Non-pigmented ciliary epithelial cell (primary cell): Measurements from ENCODE around the gene AKR1C4.
"Not testable (repeated sequence)": the region's sequence is repeated elsewhere in the genome, so short reads cannot be mapped to it uniquely, and the experiment has no call there.

ENCODE experiments used
- DNase-seq: peaks from one replicate; pipeline ENCODE4 v3.0.0-alpha.2; 2010; ENCODE audit warnings: low read depth

AKR1C4 gene

DNA sequence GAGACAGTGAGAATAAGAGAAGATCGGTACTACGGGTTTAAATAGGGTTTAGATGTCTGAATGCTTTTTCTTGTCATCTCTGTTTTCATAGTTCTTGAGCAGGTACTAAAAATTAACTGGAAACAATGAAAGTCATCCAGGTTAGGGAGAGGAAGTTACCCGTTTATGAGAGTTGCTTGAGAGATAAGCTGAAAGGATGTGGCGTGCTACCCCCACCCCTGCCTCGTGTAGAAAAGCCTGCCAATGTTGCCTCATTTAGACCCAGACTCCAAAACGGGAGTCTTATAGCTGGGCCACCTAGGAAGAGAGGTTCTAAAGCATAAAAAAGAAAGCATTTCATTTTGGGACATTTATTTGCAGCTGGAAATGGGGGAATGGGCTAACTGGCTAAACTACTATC is 10.2 kb downstream of the AKR1C4 start:
- DNase-seq, result no peak

DNA sequence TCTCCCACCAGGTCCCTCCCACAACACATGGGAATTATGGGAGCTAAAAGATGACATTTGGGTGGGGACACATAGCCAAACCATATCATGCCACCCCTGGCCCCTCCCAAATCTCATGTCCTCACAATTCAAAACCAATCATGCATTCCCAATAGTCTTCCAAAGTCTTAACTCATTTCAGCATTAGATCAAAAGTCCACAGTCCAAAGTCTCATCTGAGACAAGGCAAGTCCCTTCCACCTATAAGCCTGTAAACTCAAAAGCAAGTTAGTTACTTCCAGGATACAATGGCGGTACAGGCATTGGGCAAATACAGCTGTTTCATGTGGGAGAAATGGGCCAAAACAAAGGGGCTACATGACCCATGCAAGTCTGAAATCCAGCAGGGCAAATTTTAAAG is 13.1 kb downstream of the AKR1C4 start:
- DNase-seq, result not testable (repeated sequence)

DNA sequence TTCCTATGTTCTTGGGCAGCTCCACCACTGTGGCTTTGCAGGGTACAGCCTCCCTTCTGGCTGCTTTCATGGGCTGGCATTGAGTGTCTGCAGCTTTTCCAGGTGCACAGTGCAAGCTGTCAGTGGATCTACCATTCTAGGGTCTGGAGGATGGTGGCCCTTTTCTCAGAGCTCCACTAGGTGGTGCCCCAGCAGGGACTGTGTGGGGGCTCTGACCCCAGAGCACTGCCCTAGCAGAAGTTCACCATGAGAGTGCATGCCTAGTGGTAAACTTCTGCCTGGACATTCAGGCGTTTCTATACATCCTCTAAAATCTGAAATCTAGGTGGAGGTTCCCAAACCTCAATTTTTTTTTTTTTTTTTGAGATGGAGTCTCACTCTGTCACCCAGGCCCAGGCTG is 13.6 kb downstream of the AKR1C4 start:
- DNase-seq, result not testable (repeated sequence)

DNA sequence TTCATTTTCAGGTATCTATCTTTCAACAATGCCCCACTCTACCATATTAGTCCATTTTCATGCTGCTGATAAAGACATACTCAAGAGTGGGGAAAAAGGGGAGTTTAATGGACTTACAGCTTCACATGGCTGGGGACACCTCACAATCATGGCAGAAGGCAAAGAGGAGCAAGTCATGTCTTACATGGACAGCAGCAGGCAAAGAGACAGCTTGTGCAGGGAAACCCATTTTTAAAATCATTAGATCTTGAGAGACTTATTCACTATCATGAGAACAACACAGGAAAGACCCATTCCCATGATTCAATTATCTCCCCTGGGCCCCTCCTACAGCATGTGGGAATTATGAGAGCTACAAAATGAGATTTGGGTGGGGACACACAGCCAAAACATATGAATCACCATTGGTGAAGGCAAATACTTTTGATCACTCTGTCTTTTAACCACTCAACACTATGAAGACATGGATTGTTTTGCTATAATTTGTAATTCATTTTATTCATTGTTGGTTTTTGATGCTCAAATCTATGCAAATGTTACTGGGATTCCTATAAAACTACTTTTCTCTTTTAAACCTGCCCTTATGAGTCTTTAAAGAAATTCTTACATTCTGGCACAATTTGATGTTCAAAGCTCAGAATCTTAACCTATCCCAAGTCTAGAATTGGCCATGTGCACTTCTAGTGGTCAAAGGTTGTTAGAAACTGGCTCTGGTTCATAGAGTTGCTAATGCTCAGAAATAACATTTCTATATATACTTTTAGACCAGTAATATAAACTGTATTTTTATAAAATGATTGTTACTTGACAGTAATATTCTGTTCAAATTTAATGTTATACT is 15.3 kb downstream of the AKR1C4 start:
- no peak for DNase-seq

DNA sequence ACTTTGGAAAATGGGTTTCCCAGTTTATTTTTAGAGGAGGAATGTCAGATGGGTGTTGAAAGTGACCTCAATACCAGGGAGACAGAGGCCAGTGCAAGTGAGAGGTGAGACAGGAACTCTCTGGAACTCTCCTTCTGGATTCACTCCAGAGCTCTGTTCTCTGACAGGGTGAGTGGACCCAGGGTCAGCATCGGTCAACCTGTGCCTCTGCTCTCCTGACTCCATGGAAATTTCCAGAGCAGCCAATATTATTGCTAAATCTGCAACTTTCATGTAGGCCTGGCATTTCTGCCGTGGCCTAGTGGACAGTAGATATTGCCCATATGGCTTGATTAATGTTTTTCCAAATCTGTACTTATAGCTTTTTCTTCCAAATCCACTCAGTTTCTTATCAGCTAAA is 20.2 kb downstream of the AKR1C4 start:
- DNase-seq, result no peak

DNA sequence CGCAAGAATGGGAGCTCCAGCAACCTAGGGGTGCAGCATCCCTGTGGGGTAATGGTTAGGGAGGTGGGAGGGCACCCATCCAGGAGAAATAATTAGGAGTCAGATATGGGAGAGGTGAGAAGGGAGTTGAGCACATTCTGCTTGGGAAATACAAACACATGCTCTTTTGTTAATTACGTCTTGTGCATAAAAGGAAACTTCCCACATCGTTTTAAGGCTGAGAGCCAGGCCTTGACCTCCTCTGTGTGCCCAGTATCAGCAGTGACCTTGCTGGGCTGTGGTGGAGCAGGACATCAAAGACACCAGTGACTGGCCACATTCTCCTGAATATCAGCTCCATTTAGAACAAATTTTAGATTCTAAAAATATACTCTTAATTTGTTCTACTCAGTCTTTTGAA is 22.6 kb downstream of the AKR1C4 start:
- DNase-seq, result no peak

DNA sequence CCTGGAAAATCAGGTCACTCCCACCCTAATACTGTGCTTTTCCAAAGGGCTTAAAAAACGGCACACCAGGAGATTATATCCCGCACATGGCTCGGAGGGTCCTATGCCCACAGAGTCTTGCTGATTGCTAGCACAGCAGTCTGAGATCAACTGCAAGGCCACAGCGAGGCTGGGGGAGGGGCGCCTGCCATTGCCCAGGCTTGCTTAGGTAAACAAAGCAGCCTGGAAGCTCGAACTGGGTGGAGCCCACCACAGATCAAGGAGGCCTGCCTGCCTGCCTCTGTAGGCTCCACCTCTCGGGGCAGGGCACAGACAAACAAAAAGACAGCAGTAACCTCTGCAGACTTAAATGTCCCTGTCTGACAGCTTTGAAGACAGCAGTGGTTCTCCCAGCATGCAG is 26.3 kb downstream of the AKR1C4 start:
- not testable (repeated sequence) for DNase-seq

DNA sequence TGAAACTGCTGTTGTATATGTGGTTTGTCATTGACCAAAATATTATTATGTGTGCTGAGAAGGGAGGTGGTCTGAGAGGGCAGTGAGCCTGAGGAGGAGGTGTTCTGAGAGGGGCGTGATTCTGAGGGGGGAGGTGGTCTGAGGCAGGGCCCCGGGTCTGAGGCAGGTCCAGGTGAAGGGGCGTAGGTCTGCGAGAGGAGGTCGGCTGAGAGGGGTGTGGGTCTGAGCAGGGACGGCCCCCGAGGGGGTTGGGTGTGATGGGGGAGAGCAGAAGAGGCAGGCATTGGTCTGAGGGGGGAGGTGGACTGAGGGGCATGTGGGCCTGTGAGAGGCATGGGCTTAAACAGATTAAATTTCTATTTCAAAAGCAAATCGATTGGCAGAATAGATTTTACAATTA is 32.4 kb downstream of the AKR1C4 start:
- no peak for DNase-seq

DNA sequence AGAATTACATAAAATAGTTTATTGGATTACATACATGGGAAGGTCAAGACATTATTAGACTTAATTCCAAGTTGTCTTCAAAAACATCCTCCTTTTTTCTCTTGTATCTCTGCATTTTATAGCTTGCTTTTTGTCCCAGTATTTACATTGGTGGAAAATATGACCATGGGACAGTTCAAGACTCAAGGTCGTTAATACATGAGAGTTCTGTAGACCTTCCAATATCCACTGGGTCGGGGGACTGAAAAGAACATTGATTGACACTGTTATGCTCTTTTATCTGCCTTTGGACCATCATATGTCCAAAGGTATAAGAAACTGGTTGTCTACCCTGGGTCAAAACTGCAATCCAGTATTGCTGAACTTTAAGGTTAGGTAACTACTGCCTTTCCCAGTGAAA is 36.7 kb downstream of the AKR1C4 start:
- no peak for DNase-seq

DNA sequence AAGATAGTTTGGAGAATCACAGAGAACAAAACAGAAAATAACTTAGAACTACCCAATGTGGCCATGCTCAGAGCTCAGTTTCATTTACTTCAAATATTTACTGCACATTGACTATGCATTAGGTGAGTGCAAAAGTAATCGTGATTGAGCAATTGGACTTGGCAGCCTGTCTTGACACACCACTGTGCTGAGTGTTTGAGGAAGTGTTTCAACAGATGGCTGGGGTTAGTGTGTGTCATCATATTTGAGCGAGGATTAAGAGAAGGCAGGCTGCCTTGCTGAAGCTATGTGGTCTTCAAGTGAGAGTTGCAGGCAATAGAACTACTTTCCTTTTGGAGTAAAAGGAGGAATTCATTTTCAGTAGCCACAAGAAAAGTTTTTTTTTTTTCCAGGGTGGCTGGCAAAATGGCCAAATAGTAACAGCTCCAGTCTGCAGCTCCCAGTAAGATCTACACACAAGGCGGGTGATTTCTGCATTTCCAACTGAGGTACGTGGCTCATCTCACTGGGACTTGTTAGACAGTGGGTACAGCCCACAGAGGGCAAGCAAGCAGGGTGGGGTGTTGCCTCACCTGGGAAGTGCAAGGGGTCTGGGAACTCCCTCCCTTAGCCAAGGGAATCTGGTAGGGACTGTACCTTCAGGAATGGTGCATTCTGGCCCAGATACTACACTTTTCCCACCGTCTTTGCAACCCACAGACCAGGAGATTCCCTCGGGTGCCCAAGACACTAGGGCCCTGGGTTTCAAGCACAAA is 37.6 kb downstream of the AKR1C4 start:
- DNase-seq, result peak; percentile 19

DNA sequence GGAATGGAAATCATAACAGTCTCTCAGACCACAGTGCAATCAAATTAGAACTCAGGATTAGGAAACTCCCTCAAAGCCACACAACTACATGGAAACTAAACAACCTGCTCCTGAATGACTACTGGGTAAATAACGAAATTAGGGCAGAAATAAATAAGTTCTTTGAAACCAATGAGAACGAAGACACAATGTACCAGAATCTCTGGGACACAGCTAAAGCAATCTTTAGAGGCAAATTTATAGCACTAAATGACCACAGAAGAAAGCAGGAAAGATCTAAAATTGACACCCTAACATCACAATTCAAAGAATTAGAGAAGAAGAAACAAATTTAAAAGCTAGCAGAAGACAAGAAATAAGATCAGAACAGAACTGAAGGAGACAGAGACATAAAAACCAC is 40.9 kb downstream of the AKR1C4 start:
- DNase-seq, result not testable (repeated sequence)

DNA sequence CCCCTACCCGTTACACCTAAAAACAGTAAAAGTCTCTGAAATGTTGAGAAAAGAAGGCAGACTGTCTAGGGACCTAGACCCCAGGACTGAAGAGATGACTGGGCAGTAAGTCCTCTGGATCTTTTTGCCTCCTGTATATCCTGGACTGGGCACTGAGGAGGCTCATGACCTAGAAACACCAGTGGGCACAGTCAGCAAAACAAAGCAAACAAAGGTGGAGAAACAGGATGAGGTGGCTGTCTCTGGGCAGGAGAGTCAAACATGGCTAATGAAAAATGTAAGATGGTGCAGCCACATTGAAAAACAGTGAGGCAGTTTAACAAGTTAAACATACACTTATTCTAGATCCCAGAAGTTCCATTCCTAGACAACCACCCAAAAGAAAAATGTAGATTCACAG is 45.9 kb downstream of the AKR1C4 start:
- DNase-seq, result no peak

DNA sequence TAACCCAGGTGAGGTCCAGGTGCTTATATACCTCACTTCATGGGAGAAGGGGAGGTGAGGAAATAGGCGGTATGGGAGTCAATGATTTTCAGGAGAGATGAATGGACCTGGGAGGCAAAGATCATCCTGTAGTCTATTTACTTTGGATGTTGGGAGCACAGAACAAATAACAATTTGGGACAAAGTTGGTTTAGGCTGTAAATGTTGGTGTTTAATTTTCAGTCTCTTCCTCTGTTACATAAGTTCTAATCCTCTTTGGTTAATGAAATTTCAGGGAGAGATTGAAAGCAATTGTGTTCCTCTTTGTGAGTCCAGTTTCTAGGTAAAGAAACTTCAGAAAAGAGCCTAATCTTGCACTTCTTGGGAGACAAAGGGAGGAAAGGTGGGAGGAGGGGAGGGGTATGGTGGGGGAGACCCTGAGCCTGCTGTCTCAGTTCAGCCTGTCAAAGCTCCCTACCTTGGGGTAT is 46.9 kb downstream of the AKR1C4 start:
- no peak for DNase-seq

DNA sequence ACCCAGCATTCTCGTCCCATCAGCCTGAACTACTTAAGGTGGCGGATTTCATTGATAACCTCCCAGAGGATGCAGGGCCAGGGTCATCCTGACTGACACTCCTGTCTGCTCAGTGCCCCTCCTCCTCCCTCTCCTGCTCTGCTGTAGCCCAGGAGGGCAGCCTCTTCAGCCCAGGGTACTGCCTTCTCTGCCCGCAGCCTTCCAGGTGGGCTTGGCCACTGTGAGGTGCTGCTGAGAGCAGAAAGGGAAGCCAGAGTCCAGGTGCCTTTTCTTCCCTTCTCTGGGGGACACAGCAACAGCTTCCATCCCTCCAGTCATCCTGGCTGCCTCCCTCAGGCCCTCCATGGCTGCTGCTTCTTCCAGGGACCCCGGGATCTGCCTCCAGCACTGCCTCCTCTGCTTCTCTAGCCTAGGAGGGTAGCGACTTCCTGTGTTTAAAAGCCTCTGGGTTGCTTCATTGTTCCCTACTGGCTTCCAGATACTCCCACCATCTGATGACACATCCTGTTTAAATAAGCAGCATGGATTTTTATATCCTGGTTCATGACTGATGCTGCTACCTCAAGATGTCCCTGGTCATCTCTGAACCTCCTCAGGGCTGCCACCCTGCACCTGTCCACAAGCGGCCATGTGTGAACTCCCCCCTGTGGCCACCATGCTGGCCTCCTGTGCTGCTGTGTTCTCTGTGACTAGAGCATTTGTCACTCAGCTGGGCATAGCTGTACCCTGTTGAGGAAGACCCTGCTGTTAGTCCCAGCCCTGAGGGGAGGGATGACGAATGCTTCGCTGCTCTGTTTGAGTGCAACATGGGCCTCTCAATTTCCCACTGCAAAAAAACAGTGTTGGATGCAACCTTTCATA is 55.8 kb downstream of the AKR1C4 start:
- no peak for DNase-seq

DNA sequence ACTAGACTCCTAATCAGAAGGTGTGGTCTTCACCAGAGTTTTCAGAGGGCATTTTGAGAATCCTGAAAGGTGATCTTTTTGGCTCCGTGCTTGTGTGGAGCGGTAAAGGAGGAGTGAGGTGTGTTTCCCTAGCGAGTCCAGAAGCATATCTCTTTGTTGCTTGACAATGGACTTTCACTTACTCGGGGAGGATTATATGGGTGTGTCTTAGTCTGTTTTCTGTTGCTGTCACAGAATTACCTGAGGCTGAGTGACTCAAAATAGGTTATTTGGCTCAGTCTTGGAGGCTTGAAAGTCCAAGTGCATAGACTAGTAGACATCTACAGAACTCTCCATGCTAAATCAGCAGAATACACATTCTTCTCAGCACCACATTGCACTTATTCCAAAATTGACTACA is 57.9 kb downstream of the AKR1C4 start:
- DNase-seq, result no peak

DNA sequence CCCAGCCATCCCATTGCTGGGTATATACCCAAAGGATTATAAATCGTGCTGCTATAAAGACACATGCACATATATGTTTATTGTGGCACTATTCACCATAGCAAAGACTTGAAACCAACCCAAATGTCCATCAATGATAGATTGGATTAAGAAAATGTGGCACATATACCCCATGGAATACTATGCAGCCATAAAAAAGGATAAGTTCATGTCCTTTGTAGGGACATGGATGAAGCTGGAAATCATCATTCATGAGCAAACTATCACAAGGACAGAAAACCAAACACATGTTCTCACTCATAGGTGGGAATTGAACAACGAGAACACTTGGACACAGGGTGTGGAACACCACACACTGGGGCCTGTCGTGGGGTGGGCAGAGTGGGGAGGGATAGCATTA is 61.1 kb downstream of the AKR1C4 start:
- DNase-seq, result not testable (repeated sequence)

DNA sequence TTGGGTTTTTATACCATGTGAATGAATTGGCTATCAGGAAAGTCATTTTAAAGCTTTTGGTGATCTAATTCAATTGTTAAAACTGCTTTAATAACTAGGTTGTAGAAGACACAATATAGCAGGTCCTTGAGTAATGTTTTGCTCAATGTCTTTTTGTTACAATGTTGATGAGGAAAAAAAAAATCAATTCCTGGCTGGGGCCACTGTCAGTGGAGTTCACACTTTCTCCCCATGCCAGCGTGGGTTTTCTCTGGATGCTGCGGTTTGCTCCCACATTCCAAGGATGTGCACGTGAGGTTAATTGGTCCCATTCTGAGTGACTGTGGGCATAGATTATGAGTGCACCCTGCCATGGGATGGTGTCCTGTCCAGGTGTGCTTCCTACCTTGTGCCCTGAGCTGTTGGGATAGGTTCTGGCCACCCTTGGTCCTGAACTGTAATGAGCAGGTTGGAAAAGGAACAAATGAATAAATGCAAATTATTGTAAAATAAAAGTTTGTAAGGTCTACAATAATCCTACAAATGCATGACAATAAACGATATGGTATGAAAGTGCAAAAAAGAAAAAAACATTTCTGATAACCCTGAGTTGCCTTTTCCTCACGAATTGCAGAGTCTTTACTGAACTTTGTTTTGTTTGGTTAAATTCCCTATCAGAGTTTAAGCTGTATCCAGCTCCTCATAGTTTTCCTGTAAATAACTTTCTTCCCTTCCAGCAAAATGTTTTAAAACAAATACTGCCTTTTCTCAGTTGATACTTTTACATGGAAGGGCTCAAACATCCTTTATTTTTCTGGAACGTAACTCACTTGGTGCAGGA is 62.7 kb downstream of the AKR1C4 start:
- DNase-seq, result no peak

DNA sequence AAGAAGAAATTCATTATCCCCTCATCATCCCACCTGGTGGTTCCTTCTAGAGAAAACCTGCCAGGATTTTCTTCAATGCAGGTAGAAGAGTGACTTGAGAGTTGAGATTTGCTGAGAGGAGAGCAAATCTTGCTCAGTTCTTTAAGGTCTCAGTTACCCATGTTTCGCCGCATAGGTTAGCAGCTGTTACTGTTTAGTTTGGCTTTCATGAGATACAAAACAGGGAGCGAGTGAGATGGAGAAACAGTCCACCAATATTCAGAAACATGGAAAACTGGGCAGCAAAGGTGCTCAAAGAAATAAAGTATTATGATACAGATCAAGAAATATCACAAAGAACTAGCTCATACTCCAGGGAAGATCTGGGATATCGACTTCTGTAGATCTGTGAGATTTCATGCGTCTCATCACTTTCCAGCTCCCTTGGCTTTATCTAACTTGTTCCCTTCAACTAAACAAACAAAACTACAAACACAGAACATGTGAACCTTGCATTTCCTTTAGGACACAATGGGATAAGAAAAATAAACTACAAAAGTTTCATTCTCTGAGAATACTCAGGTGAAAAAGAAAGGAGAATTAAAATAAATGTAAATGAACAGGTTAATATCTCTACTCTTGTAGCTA is 63.4 kb downstream of the AKR1C4 start:
- no peak for DNase-seq

DNA sequence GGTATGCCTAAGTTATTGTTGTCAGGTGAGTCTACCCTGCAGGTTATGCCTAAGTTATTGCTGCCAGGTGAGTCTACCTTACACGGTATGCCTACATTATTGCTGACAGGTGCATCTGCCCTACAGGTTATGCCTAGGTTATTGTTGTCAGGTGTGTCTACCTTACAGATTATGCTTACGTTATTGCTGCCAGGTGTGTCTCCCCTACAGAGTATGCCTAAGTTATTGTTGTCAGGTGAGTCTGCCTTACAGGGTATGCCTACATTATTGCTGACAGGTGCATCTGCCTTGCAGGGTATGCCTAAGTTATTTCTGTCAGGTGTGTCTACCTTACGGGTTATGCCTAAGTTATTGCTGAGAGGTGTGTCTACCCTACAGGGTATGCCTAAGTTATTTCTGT is 64.2 kb downstream of the AKR1C4 start:
- DNase-seq, result no peak

DNA sequence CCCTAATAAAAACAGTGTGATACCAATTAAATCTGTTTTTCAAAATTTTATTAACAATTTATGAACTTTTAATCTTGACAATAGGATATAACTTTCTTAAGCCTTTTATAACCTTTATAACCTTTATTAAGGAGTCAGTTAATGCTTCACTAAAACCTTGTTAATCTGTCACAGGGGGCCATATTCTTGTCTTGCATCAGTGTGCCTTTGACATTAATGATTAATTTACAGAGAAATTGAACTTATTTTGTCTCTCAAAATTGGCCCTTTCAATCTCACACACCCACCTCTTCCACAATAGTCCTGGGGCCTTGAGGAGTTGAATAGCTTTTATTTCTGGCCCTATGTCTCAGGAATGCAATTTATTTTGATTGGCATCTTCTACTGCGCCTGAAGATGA is 68.5 kb downstream of the AKR1C4 start:
- DNase-seq, result no peak

DNA sequence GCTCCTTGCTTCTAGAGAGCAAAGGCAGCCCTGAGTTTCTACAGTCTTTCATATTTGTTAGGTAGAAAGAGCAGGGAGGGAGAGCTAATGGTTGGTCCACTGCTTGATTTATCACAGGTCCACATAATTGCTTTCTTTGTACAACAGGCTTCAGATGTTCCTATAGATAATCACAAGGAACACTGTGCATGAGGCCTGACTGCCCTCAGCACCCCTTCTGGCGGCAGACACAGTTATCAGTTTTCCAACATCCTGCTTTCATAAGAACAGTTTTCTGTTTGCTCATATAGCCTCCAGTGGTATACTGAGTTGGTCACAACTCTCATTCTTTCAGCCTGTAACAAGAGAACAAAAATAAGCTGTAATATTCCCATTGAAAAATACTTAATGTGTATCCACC is 69.7 kb downstream of the AKR1C4 start:
- no peak for DNase-seq
